GM12801 (cell line): ENCODE results near the gene ZNF804A.

Experiments used
- TF ChIP-seq, protein P1 (sequence below): IDR thresholded peaks from one replicate; pipeline ENCODE4 v1.5.1; 2011; ENCODE audit warnings: control low read depth; ENCODE audit not compliant: insufficient read length; ENCODE audit errors: extremely low read depth

The ZNF804A gene

DNA sequence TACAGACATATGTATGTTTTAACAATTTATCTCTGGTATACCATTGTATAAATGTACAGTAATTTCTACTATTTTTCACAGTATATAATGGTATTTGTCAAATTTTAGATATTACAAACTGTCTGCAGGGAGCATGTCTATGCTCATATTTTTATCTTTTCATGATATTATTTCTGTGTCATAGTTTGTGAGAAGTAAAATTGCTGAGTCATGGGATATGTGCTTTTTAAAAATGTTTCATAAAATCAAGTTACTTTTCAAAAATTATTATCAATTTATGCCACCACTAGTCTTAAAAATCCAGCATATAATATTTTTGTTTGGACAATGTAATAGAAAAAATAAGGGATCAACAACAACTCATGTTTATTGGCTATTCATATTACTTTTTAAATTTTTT, 9.1 kb upstream of the ZNF804A start:
- TF ChIP-seq, protein P1, sequence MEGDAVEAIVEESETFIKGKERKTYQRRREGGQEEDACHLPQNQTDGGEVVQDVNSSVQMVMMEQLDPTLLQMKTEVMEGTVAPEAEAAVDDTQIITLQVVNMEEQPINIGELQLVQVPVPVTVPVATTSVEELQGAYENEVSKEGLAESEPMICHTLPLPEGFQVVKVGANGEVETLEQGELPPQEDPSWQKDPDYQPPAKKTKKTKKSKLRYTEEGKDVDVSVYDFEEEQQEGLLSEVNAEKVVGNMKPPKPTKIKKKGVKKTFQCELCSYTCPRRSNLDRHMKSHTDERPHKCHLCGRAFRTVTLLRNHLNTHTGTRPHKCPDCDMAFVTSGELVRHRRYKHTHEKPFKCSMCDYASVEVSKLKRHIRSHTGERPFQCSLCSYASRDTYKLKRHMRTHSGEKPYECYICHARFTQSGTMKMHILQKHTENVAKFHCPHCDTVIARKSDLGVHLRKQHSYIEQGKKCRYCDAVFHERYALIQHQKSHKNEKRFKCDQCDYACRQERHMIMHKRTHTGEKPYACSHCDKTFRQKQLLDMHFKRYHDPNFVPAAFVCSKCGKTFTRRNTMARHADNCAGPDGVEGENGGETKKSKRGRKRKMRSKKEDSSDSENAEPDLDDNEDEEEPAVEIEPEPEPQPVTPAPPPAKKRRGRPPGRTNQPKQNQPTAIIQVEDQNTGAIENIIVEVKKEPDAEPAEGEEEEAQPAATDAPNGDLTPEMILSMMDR, result no peak

DNA sequence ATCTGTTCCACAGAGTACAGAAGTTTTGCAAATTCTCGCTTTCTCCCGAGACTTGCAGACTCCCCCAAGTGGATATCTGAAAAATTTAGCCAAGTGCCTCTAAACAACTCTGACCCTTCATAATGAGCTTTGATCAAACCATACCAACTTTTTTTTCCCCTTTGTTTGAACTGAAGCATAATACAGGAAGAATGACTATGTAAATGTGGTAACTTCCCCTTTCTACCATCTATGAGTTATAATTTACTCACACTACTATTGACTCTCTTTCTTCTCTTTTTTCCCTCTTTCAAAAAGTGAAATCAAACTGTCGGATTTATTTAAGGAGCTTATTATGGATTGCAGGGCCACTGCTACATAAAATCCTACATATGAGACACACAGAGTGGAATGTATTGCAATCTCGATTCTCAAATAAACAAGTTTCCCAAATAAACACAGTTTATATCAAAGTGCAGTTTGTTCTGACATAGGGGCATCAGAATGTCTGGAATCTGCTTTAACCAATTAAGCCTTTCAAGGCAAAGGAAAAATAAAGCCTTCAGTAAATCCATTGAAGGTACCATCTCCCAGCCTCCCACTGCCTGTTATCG, 1.4 kb upstream of the ZNF804A start:
- TF ChIP-seq, protein P1, result no peak

GRCh38 chr2:184597571-184597991, 748 bp upstream of the ZNF804A start:
- TF ChIP-seq, protein P1, result no peak

GRCh38 chr2:184598002-184598315, 370 bp upstream of the ZNF804A start:
- TF ChIP-seq, protein P1, result no peak

- TF ChIP-seq, protein P1, result no peak
Measured at GRCh38 chr2:184599054-184599871, 934 bp downstream of the ZNF804A start.

- TF ChIP-seq, protein P1, result no peak
Measured at GRCh38 chr2:184599872-184600222, 1.5 kb downstream of the ZNF804A start.

DNA sequence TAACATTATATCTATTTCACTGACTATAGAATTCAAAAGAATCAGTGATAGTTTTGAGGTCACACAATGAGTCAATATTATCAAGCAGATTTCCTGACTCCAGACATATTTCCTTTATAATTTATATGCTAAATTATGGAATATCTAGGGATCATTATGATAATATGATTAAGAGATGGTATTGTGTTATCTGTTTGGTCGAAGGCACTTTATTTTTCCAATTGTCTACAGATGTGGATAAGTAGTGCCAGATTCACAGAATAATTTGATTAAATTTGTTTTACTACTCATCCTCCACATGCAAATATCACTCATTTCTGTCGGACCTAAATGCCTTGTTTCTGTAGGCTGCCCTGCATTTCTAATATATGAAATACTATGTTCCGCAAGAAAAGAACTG, 4.4 kb downstream of the ZNF804A start:
- TF ChIP-seq, protein P1, result no peak
